Esophagus muscularis mucosa (tissue), 3 donors: ENCODE results near the gene GORASP2.

Experiments used
- CTCF ChIP-seq, 3 experiments: fragments of 200-600 bp in 2 of 3; fragments of 450-650 bp in 1 of 3; sonication (generic) in 2 of 3; IDR thresholded peaks; one replicate each; pipeline ENCODE4 v1.5.1; 2017 to 2019; ENCODE audit warnings: antibody characterized with exemption in 3 of 3, mild to moderate bottlenecking in 2 of 3, moderate library complexity in 1 of 3
- POLR2A ChIP-seq: fragments of 450-650 bp; IDR thresholded peaks from one replicate; pipeline ENCODE4 v1.6.1; 2017; ENCODE audit warnings: antibody characterized with exemption, moderate library complexity, mild to moderate bottlenecking, low read depth
- POLR2AphosphoS5 ChIP-seq, 2 donors: sonication (generic); formaldehyde crosslinking; IDR thresholded peaks; one replicate each; pipeline ENCODE4 v1.6.1; 2017; ENCODE audit warnings: antibody characterized with exemption in 2 of 2

DNA sequence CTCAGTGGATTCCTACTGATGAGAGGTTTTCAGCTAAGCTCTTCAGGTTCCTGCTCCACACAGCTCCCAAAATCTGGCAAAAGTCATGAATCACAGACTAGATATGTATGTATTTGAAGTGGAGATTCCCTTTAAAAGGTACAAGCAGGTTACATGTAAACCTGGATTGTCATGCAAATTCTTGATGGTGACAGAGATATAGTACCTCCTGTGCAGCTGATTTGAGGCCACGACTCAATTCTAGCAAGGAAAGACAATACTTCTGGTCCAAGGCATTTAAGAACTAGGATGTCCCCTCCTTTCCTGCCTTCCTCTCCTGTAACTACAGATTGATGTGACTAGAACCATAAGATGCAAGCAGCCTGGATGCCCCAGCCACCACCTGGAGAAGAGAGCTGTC lies 55.0 kb downstream of the GORASP2 start:
- TF ChIP-seq CTCF (IDR thresholded peaks at IDR 0.05), result no peak
- TF ChIP-seq POLR2A, result no peak
- TF ChIP-seq POLR2AphosphoS5 (IDR thresholded peaks at IDR 0.05), result no peak
